AG08396 (cell line): ENCODE data around the gene MLXIP.

Experiments used
- DNase-seq: peaks from one replicate; pipeline ENCODE4 v3.0.0; 2012; ENCODE audit warnings: low spot score, mixed read lengths

The MLXIP gene

GRCh38 chr12:122187466-122187865, 108.9 kb downstream of the MLXIP start:
- DNase-seq = no peak

GRCh38 chr12:122189626-122190475, 111.3 kb downstream of the MLXIP start:
- no peak for DNase-seq

- DNase-seq = peak; percentile 84
These were observed 112.5 kb downstream of the MLXIP start for GRCh38 chr12:122190842-122191668.

- DNase-seq = no peak
These were observed 113.9 kb downstream of the MLXIP start for GRCh38 chr12:122192441-122192840.

GRCh38 chr12:122194804-122195203, 116.2 kb downstream of the MLXIP start:
- DNase-seq = no peak

- DNase-seq = no peak
These were observed 116.8 kb downstream of the MLXIP start for GRCh38 chr12:122195405-122195804.
